ENCODE data around the gene MYZAP.

The MYZAP gene

DNA sequence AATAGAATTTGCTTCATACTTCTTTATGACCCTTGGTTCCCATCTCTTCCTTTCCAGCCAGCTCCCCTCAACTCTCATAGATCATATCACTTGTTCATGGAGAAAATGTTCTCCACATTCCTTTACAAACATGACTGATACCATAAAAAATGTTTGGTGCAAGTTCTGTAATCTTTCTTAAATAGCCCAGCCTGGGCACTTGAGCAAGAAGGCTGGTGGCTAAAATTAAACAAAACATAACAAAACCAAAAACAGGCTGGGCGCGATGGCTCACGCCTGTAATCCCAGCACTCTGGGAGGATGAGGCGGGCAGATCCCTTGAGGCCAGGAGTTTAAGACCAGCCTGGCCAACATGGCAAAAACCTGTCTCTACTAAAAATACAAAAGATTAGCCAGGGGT lies 105.9 kb downstream of the MYZAP start:
- Histone ChIP-seq H3K4me3 (ENCODE audit: low read depth, low read length) (no peak overlapping the region), H3K27me3 (ENCODE audit: control insufficient read depth, insufficient read depth, low read length) (peaks cover 17% of the 10 kb centered on the region), H3K36me3 (ENCODE audit: control insufficient read depth, insufficient read depth, low read length) (no peaks in the 10 kb centered on the region), H3K9me3 (ENCODE audit: control insufficient read depth, insufficient read depth, low read depth, low read length) (no peaks in the 10 kb centered on the region), H3K27ac (ENCODE audit: low read depth, low read length) (no peak overlapping the region), H3K9ac (ENCODE audit: low read length) (no peak overlapping the region), H3K4me1 (ENCODE audit: control insufficient read depth, insufficient read depth, low read length) (no peaks in the 10 kb centered on the region)

DNA sequence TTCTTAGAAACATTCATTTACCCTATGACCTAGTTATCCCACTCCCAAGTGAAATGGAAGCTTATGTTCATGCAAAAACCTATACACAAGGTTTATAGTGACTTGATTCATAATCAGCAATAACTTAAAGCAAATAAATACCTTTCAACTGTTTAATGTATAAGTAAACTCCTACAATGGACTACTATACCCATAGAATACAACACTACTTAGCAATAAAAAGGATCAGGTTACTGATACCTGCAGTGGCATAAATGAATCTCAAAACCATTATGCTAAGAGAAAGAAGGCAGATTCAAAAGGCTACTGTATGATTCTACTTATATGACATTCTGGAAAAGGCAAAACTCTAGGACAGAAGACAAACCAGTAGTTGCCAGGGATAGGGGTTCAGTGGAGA lies 106.5 kb downstream of the MYZAP start:
- no peak overlapping the region for H3K27ac ChIP-seq (ENCODE audit: low read depth, low read length)
- H3K9ac ChIP-seq (ENCODE audit: low read length): no peak overlapping the region
- no peaks in the 10 kb centered on the region for H3K9me3 ChIP-seq (ENCODE audit: control insufficient read depth, insufficient read depth, low read depth, low read length)
- no peaks in the 10 kb centered on the region for H3K4me1 ChIP-seq (ENCODE audit: control insufficient read depth, insufficient read depth, low read length)
- peaks cover 23% of the 10 kb centered on the region for H3K27me3 ChIP-seq (ENCODE audit: control insufficient read depth, insufficient read depth, low read length)
- no peak overlapping the region for H3K4me3 ChIP-seq (ENCODE audit: low read depth, low read length)
- no peaks in the 10 kb centered on the region for H3K36me3 ChIP-seq (ENCODE audit: control insufficient read depth, insufficient read depth, low read length)

DNA sequence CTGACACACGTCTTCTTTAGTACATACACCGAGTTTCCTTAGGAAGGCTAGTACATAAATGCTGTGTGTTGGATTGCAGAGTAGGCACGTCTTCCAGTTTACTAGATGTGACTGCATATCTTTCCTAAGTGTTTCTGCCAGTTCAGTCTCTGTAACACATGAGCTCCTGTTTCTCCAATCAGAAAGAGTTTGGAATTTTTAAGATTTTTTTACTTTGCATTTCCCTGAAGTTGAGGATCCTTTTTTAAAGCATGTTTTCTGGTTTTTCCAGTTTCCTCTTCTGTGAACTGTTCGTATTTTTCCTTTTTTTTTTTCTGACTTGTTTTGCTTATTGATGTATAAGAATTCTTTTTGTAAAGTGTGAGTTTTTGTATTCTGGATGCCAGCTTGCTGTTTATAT lies 107.3 kb downstream of the MYZAP start:
- Histone ChIP-seq H3K4me1 (ENCODE audit: control insufficient read depth, insufficient read depth, low read length) (no peaks in the 10 kb centered on the region), H3K4me3 (ENCODE audit: low read depth, low read length) (no peak overlapping the region), H3K9me3 (ENCODE audit: control insufficient read depth, insufficient read depth, low read depth, low read length) (no peaks in the 10 kb centered on the region), H3K27me3 (ENCODE audit: control insufficient read depth, insufficient read depth, low read length) (peaks cover 27% of the 10 kb centered on the region), H3K9ac (ENCODE audit: low read length) (no peak overlapping the region), H3K36me3 (ENCODE audit: control insufficient read depth, insufficient read depth, low read length) (no peaks in the 10 kb centered on the region), H3K27ac (ENCODE audit: low read depth, low read length) (no peak overlapping the region)

DNA sequence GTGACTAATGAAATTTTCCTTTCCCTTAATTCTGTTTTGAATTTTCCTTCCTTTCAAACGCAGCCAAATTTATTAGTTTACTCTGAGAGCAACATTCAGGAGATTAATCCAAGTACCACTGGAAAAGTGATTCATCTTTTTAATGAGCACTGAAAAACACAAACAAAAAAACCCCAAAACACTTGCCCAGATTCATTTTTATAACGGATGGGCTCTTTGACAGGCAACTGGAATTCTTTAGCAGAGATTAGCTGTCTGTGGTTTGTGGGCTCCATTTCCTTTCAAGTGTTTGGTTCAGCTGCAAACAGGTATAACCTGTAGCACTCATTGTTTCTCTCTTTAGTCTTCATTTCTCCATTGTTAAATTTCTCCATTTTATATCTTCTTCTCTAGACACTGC lies 111.7 kb downstream of the MYZAP start:
- Histone ChIP-seq H3K9ac (ENCODE audit: low read length) (no peak overlapping the region), H3K27ac (ENCODE audit: low read depth, low read length) (no peak overlapping the region), H3K4me1 (ENCODE audit: control insufficient read depth, insufficient read depth, low read length) (peaks cover 11% of the 10 kb centered on the region), H3K27me3 (ENCODE audit: control insufficient read depth, insufficient read depth, low read length) (peaks cover 33% of the 10 kb centered on the region), H3K36me3 (ENCODE audit: control insufficient read depth, insufficient read depth, low read length) (no peaks in the 10 kb centered on the region), H3K4me3 (ENCODE audit: low read depth, low read length) (no peak overlapping the region), H3K9me3 (ENCODE audit: control insufficient read depth, insufficient read depth, low read depth, low read length) (0 out of 2 replicates have a peak, but pooled peaks cover 3% of the 10 kb centered on the region)

DNA sequence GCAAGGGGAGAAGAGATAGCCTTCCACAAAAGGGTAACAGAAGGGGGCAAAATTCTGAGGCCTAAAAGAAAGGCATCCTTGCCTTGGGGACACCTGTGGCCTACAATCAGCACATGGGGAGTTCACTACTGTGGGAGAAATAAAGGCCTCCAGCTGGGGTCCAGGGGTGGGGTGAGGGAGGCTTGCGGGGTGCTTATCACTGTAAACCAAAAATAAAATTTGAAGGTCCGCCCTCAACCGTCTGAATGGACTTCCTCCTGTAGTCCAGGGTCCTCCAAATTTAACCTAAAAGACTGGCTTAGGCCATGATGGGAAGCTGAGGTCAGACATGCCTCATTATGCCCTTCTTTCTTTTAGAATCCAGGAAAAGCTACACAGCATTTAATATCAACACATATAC lies 112.7 kb downstream of the MYZAP start:
- H3K36me3 ChIP-seq (ENCODE audit: control insufficient read depth, insufficient read depth, low read length): peaks cover 6% of the 10 kb centered on the region
- H3K27ac ChIP-seq (ENCODE audit: low read depth, low read length): no peak overlapping the region
- H3K9ac ChIP-seq (ENCODE audit: low read length): no peak overlapping the region
- no peak overlapping the region for H3K4me3 ChIP-seq (ENCODE audit: low read depth, low read length)
- peaks cover 11% of the 10 kb centered on the region for H3K4me1 ChIP-seq (ENCODE audit: control insufficient read depth, insufficient read depth, low read length)
- H3K27me3 ChIP-seq (ENCODE audit: control insufficient read depth, insufficient read depth, low read length): peaks cover 33% of the 10 kb centered on the region
- H3K9me3 ChIP-seq (ENCODE audit: control insufficient read depth, insufficient read depth, low read depth, low read length): 0 out of 2 replicates have a peak, but pooled peaks cover 3% of the 10 kb centered on the region

DNA sequence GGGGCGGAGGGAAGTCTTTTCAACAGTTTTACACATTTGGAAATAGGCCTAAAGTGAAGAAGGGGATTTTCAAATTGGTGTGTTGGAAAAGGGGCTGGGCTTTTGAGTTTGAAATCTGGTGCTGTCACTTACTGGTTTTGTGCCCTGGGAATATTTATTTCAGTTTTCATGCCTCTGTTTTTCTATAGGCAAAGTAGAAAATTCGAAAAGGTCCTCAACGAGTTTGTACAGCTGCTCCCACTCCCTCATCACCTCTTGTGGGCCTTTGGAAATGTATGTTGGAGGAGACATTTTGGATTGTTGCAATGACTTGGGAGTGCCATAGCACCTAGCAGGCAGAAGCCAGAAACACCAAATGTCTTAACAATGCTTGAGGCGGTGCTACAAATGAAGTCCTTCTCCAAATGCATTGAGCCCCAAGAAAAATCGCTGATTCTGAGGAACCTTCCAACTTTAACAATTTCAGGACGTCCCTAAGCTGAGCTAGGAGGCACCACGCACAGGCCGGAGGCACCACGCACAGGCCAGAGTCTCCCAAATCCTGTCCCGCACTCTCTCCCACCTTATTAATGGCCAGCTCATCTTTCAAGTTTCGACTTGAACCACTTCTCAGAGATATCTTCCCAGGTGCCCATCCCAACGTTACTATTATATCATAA lies 114.2 kb downstream of the MYZAP start:
- Histone ChIP-seq H3K27ac (ENCODE audit: low read depth, low read length) (peak overlapping the region; percentile 88; the same call in 1 of the 2 replicates), H3K9me3 (ENCODE audit: control insufficient read depth, insufficient read depth, low read depth, low read length) (0 out of 2 replicates have a peak, but pooled peaks cover 3% of the 10 kb centered on the region), H3K4me1 (ENCODE audit: control insufficient read depth, insufficient read depth, low read length) (peaks cover 11% of the 10 kb centered on the region), H3K27me3 (ENCODE audit: control insufficient read depth, insufficient read depth, low read length) (peaks cover 30% of the 10 kb centered on the region), H3K36me3 (ENCODE audit: control insufficient read depth, insufficient read depth, low read length) (peaks cover 21% of the 10 kb centered on the region), H3K9ac (ENCODE audit: low read length) (peak overlapping the region; percentile 98), H3K4me3 (ENCODE audit: low read depth, low read length) (peak overlapping the region; percentile 98)

DNA sequence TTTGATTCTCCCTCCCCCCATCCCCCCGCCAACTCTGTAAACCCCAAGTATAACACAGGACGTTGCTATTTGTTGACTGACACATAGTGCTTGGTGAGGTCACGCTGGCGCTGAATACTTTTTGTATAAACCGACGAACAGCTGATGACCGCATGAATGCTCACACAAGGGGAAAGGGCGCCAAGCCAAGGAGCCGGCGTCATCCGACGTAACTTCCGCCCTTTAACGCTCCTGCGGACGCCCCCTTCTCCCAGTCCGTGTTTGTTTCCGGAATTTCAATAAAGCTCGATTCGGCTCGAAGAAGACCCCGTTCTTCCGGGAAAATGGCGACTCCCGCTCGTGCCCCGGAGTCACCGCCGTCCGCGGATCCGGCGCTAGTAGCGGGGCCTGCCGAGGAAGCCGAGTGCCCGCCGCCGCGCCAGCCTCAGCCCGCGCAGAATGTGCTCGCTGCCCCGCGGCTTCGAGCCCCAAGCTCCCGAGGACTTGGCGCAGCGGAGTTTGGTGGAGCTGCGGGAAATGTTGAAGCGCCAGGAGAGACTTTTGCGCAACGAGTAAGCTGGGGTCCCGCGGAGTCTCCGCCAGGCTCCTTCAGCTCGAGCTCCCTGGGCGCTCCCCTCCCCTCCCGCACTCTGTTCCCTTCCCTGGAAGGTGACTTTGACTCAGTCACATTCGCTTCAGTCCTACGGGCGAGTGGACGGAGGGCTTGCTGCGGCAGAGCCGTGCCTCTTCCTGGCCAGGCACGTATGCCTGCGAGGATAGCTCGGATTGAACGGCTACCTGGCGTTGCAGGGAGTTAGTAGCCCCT lies 114.9 kb downstream of the MYZAP start, which contains the start of gene POLR2M:
TSS of gene POLR2M (plus strand) at position 310 of the 805 bp plus-strand sequence. CDS start at position 439, 129 bp downstream.
- Histone ChIP-seq H3K27me3 (ENCODE audit: control insufficient read depth, insufficient read depth, low read length) (peaks cover 25% of the 10 kb centered on the region), H3K9me3 (ENCODE audit: control insufficient read depth, insufficient read depth, low read depth, low read length) (0 out of 2 replicates have a peak, but pooled peaks cover 3% of the 10 kb centered on the region), H3K4me3 (ENCODE audit: low read depth, low read length) (peak within 1 kb of the TSS; percentile 98), H3K36me3 (ENCODE audit: control insufficient read depth, insufficient read depth, low read length) (peaks cover 28% of the 10 kb centered on the region), H3K4me1 (ENCODE audit: control insufficient read depth, insufficient read depth, low read length) (peaks cover 11% of the 10 kb centered on the region), H3K27ac (ENCODE audit: low read depth, low read length) (peak within 1 kb of the TSS; percentile 88), H3K9ac (ENCODE audit: low read length) (peak within 1 kb of the TSS; percentile 98)

DNA sequence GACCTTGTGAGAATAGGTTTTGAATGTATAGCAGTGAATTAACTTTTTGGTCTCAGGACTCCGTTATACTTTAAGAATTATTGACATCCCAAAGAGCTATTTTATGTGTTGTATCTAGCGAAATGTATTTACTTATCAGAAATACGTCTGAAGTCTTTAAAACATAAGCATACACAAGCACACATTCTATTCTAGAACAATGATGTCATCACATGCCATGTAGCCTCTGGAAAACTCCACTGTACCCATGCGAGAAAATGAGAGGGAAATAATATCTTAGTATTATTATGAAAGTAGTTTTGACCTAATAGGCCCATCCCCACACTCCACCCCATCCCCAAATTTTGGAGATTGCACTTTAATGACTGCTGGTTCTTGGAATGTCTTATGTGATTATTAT lies 116.3 kb downstream of the MYZAP start:
- 0 out of 2 replicates have a peak, but pooled peaks cover 3% of the 10 kb centered on the region for H3K9me3 ChIP-seq (ENCODE audit: control insufficient read depth, insufficient read depth, low read depth, low read length)
- H3K27ac ChIP-seq (ENCODE audit: low read depth, low read length): no peak overlapping the region
- peak overlapping the region; percentile 98 for H3K4me3 ChIP-seq (ENCODE audit: low read depth, low read length)
- H3K27me3 ChIP-seq (ENCODE audit: control insufficient read depth, insufficient read depth, low read length): peaks cover 12% of the 10 kb centered on the region
- H3K36me3 ChIP-seq (ENCODE audit: control insufficient read depth, insufficient read depth, low read length): peaks cover 42% of the 10 kb centered on the region
- H3K9ac ChIP-seq (ENCODE audit: low read length): no peak overlapping the region
- peaks cover 11% of the 10 kb centered on the region for H3K4me1 ChIP-seq (ENCODE audit: control insufficient read depth, insufficient read depth, low read length)

DNA sequence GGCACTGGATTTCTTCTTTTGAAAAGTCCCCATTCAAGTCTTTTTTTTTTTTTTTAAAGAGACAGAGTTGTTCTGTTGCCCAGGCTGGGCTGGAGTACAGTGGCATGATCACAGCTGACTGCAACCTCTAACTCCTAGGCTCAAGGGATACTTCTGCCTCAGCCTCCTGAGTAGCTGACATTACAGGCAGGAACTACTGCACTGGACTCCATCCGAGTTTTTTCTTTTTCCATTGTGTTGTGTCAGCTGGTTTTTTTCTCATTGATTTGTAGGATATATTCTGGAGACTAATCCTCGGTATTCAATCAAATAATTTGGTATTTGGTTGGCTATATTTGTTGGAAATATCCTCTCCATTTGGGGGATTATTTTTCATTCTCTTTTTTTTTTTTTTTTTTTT lies 126.6 kb downstream of the MYZAP start:
- H3K36me3 ChIP-seq (ENCODE audit: control insufficient read depth, insufficient read depth, low read length): peaks cover 21% of the 10 kb centered on the region
- no peak overlapping the region for H3K9ac ChIP-seq (ENCODE audit: low read length)
- H3K4me3 ChIP-seq (ENCODE audit: low read depth, low read length): no peak overlapping the region
- H3K4me1 ChIP-seq (ENCODE audit: control insufficient read depth, insufficient read depth, low read length): no peaks in the 10 kb centered on the region
- no peaks in the 10 kb centered on the region for H3K9me3 ChIP-seq (ENCODE audit: control insufficient read depth, insufficient read depth, low read depth, low read length)
- no peaks in the 10 kb centered on the region for H3K27me3 ChIP-seq (ENCODE audit: control insufficient read depth, insufficient read depth, low read length)
- no peak overlapping the region for H3K27ac ChIP-seq (ENCODE audit: low read depth, low read length)

DNA sequence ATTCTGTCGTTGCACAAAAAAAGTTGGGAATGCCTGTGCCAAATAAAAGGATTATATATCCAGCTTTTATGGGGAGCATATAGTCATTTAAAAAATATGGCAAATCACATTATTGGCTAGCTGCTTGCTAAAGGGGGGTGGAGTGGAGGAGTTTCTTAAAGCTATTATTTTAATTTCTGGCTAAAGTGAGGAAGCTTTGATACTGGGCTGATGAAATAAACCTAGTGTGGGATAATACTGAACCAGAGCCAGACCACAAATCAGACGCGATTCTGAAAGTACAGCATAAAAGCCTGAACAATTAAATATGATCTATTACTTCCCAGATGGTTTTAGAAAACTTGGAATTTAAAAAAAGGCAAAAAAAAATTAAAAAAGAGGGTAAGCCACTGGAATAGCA lies 129.2 kb downstream of the MYZAP start:
- Histone ChIP-seq H3K27ac (ENCODE audit: low read depth, low read length) (no peak overlapping the region), H3K9ac (ENCODE audit: low read length) (no peak overlapping the region), H3K4me1 (ENCODE audit: control insufficient read depth, insufficient read depth, low read length) (no peaks in the 10 kb centered on the region), H3K27me3 (ENCODE audit: control insufficient read depth, insufficient read depth, low read length) (no peaks in the 10 kb centered on the region), H3K9me3 (ENCODE audit: control insufficient read depth, insufficient read depth, low read depth, low read length) (peaks cover 4% of the 10 kb centered on the region; the same call in 1 of the 2 replicates), H3K4me3 (ENCODE audit: low read depth, low read length) (no peak overlapping the region), H3K36me3 (ENCODE audit: control insufficient read depth, insufficient read depth, low read length) (peaks cover 6% of the 10 kb centered on the region)

DNA sequence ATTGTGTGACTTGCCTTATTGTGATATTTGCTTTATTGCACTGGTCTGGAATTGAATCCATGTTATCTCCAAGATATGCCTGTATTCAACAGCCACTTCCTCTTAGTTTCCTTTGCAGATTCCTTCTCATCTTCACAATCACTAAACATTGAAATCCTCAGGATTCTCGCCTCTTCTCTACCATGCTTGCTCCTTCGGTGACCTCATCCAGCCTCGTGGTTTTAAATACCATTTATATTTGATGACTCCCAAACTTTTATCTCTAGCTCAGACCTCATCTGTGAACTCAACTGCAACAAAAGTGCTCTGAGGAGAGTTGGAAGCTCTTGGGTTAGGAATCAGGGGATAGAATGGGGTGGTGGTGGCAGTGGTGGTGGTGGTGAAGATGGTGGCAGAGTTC lies 134.7 kb downstream of the MYZAP start:
- H3K4me3 ChIP-seq (ENCODE audit: low read depth, low read length): no peak overlapping the region

More for the DNA sequence above, 134.7 kb downstream of the MYZAP start:
- no peaks in the 10 kb centered on the region for H3K27me3 ChIP-seq (ENCODE audit: control insufficient read depth, insufficient read depth, low read length)
- H3K36me3 ChIP-seq (ENCODE audit: control insufficient read depth, insufficient read depth, low read length): no peaks in the 10 kb centered on the region
- H3K27ac ChIP-seq (ENCODE audit: low read depth, low read length): no peak overlapping the region
- H3K9ac ChIP-seq (ENCODE audit: low read length): no peak overlapping the region
- peaks cover 4% of the 10 kb centered on the region; the same call in 1 of the 2 replicates for H3K9me3 ChIP-seq (ENCODE audit: control insufficient read depth, insufficient read depth, low read depth, low read length)
- peaks cover 8% of the 10 kb centered on the region; the same call in 1 of the 2 replicates for H3K4me1 ChIP-seq (ENCODE audit: control insufficient read depth, insufficient read depth, low read length)
